GM04503 (cell line): ENCODE results near the gene SLC34A1.

ENCODE experiments used
- DNase-seq: peaks from one replicate; pipeline ENCODE4 v3.0.0-alpha.2; 2012; ENCODE audit warnings: low read depth

Gene SLC34A1

GRCh38 chr5:177388521-177389052, 4.4 kb downstream of the SLC34A1 start:
- DNase-seq = no peak

DNA sequence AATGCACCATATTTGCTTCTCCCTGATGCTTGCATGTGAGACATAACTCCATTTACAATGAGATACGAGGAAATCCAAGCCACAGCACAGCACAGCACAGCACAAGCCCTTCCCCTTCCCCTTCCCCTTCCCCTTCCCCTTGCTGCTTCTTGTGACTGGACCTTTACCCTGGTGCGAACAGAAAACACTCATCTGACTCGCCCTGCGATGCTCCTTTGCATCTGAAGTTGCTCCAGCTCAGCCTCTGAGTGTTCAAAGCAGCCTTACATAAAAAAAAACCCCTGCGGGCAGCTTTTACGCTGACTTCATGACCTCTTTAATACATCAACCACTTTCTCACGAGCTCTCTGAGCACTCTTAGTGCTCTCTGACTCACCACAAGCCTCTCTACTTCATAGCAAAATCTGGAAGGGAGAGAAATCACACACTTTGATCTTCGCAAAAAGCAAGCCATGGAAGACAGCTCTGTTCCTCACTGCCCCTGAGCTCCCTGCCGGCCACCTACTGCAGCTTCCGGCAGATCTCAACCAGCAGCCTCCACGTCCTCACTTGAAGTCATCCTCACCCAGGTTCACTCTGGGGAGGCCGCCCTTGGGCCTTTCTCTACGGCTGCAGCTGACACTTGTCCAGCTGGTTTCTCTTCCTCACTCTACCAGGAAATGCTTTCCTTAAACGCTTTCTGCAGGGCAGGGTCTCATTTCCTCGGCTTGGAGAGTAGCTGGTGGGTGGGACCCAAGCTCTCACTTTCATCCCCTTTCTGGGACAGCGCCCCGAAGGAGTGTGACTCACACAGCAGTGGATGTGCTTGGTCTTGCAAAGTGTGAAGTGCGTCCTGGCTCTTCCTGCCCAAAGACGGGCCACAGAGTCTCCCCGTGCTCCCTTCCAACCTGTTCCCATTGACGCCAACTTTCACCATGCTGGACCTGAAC, 5.3 kb downstream of the SLC34A1 start:
- DNase-seq = peak; percentile 75

- DNase-seq = no peak
These were observed 6.4 kb downstream of the SLC34A1 start for GRCh38 chr5:177390363-177391300.

GRCh38 chr5:177392765-177393164, 8.5 kb downstream of the SLC34A1 start:
- DNase-seq = no peak

GRCh38 chr5:177393206-177393765, 9.1 kb downstream of the SLC34A1 start:
- no peak for DNase-seq

DNA sequence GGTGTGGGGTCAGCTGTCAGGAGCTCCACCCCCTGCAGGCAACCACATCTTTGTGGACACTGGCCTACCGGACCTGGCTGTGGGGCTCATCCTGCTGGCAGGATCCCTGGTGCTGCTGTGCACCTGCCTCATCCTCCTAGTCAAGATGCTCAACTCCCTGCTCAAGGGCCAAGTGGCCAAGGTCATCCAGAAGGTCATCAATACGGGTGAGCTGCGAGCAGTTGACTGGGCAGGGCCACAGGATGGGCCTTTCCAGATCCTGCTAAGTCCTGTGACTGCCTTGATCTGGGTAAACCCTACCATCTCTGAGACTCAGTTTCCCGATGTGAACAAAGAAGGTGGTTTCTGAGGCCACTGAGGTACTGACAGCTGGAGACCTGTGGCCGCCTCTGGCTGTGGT, 9.8 kb downstream of the SLC34A1 start:
- no peak for DNase-seq

- no peak for DNase-seq
These were observed 11.8 kb downstream of the SLC34A1 start for GRCh38 chr5:177396078-177396477.

GRCh38 chr5:177396807-177397206, 12.6 kb downstream of the SLC34A1 start:
- DNase-seq = no peak

GRCh38 chr5:177397875-177398390, 13.7 kb downstream of the SLC34A1 start:
- no peak for DNase-seq

- no peak for DNase-seq
These were observed 16.0 kb downstream of the SLC34A1 start, which contains the start of gene PFN3 for GRCh38 chr5:177399997-177400868. Gene PFN3, minus strand, starts transcription at chr5:177400661. Its CDS starts 85 bp downstream, at chr5:177400576.

DNA sequence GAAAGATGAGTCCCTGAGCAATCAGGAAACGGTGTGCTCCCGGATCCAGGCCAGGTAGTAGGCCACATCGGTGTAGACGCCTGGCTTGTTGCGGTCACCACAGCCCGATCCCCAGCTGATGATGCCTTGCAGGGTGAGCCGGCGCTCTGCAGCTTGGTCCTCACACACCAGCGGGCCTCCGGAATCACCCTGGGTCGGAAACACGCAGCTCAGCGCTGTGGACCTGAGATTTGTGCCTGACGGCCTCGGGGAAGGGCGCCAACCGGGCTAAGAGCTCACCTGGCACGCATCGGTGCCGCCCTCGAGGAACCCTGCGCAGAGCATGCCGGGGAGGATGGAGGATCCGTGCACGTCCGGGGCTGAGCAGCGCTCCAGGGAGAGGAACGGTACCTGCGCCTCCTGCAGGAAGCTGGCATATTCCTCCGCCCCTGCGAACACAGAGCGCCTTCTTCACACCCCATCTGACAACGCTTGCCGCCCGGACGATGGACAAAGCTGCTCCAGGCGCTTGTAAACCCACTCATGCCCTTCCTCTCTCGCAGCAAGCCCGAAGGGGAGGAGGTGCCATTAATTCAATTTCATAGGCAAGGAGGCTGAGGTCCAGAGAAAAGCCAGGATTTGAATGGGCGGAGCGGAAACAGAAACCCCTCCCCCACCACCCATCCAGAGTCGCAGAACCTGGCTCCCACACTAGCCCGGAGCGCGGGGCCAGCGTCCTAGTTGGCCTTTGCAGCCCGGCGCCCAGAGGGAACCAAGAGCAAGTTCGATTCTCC, 18.2 kb downstream of the SLC34A1 start:
- no peak for DNase-seq

- no peak for DNase-seq
These were observed 19.0 kb downstream of the SLC34A1 start for GRCh38 chr5:177403102-177403791.

- no peak for DNase-seq
These were observed 19.8 kb downstream of the SLC34A1 start for GRCh38 chr5:177403792-177404640.

GRCh38 chr5:177404641-177405179, 20.5 kb downstream of the SLC34A1 start:
- DNase-seq = no peak

DNA sequence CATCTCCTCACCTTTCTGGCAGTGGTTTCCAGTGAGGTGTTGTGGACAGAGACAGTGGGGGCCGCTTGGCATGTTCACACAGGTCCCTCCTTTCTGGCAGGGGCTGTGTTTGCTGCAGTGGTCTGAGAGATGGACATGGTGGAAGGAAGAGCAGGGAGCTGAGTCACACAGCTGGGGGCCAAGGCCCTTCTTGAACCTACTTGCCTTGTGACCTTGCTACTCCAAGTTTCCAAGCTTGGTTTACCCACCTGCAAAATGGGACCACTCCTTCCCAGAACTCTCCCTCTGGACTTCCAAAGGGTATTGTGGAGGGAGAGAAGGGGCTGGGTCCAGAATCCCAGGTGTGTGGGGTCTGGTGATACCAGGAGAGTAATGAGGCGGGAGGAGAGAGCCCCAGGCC, 21.1 kb downstream of the SLC34A1 start:
- no peak for DNase-seq

GRCh38 chr5:177405805-177406204, 21.6 kb downstream of the SLC34A1 start:
- no peak for DNase-seq

DNA sequence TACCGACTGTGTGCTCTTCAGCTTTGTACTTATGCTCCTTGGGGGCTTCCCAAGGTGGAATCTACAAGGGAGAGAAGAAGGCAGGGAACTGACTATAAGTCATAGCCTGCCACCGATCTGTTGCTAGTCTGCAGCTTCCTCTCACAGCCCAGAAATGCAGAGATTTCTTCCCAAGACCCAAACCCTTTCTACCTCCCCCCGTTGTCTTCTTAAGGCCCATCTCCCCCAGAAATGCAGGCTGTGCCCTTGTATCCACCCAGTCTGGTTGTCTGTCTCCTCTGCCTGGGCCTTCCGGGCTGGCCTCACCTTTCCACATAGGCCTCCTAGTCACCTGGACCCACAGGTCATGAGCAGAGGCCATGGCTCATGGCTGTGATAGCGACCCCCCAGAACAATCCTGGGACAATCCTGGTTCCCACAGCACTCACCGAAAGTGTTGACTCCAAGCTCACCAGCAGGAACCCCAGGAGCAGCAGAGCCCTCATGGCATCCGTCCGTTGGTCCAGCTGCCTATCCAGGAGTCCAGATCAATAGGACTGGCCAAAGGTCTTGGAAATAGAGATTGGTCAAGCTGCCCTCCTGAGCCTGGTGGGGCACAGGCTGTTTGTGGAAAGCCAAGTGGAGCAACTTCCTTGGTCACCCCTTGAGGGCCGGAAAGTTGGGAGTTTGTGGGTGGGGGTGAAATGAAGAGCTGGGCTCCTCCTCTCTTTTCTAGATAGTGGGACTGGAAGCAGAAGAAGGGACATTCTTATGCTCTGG, 25.0 kb downstream of the SLC34A1 start, which contains the start of gene F12:
F12 (minus strand) TSS at position 522 of the 759 bp plus-strand sequence; CDS start at position 485, 37 bp downstream.
- no peak for DNase-seq
